NB4 (cell line): Measurements from ENCODE around the gene RIBC2.
A peak's percentile ranks its signal among the peaks of the same experiment; 100 is the strongest.

Experiments used
- CTCF ChIP-seq: IDR thresholded peaks from one replicate; pipeline ENCODE4 v1.5.1; 2012; ENCODE audit warnings: low read depth, low read length
- POLR2A ChIP-seq: IDR thresholded peaks from 2 replicates; pipeline ENCODE4 v1.6.1; 2011; ENCODE audit warnings: mild to moderate bottlenecking; ENCODE audit not compliant: insufficient read length; ENCODE audit errors: extremely low read depth
- TF ChIP-seq, protein P1 (sequence below): IDR thresholded peaks from 2 replicates; pipeline ENCODE4 v1.6.1; 2011; ENCODE audit warnings: low read depth, low read length

DNA sequence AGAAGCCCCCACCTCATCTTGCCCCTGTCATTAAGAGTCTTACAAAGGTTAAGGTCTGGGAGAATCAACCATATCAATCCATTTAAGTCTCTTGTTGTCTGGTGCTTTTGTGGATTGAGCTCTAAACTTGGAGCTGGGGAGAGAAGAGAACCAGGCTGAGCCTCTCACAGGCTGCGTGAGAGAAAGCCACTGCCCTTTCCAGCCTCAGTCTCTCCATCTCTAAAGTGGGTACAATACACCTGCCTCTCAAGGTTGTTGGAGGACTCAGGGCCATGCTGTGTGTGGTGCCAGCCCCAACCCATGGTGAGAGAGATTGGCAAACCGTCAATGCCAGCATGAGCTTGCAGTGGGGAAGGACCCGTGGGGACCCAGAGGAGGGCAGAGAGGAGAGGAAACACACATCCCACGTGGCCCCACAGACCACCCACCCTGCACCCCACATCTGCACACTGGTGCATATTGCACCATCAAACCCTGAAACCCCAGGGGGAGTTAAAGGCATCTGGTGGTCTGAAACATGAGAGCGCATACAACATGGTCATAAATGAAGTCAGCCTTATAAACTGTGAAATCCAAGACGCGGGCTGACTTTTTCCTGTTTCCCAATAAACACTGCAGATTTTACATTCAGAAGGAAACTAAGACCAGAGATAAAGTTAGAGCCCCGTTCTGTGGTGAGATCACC lies 61.7 kb downstream of the RIBC2 start:
- TF ChIP-seq POLR2A (no peak), CTCF (no peak)
- TF ChIP-seq, protein P1, sequence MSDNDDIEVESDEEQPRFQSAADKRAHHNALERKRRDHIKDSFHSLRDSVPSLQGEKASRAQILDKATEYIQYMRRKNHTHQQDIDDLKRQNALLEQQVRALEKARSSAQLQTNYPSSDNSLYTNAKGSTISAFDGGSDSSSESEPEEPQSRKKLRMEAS = peak; percentile 33; the same call in 1 of the 2 replicates
